ENCODE measurements around the gene PRM2. TPM values are rescaled to one million over a fixed set of nuclear protein-coding genes. Genes with fewer than 3 reads are reported as not detected.
A peak's percentile ranks its signal among the peaks of the same experiment; 100 is the strongest.

Gene PRM2
- total and polyA plus RNA-seq, 8 donors, result not detected

- H3K4me1 ChIP-seq, result peaks cover 4 to 59% of the 10 kb centered on the region in 2 donors
- DNase-seq (no peak), ATAC-seq (no peak)
- no peaks in the 10 kb centered on the region for H3K9me3 ChIP-seq
- intact Hi-C loops (cut with DNase I), result no loop called here
- no peak overlapping the region for H3K4me3 ChIP-seq
- H3K27me3 ChIP-seq, result no peaks in the 10 kb centered on the region
- no peaks in the 10 kb centered on the region for H3K36me3 ChIP-seq
- peak overlapping the region; percentile 2 to 38 for H3K27ac ChIP-seq
- TF ChIP-seq, protein P1, sequence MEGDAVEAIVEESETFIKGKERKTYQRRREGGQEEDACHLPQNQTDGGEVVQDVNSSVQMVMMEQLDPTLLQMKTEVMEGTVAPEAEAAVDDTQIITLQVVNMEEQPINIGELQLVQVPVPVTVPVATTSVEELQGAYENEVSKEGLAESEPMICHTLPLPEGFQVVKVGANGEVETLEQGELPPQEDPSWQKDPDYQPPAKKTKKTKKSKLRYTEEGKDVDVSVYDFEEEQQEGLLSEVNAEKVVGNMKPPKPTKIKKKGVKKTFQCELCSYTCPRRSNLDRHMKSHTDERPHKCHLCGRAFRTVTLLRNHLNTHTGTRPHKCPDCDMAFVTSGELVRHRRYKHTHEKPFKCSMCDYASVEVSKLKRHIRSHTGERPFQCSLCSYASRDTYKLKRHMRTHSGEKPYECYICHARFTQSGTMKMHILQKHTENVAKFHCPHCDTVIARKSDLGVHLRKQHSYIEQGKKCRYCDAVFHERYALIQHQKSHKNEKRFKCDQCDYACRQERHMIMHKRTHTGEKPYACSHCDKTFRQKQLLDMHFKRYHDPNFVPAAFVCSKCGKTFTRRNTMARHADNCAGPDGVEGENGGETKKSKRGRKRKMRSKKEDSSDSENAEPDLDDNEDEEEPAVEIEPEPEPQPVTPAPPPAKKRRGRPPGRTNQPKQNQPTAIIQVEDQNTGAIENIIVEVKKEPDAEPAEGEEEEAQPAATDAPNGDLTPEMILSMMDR (IDR thresholded peaks at IDR 0.05), result no peak
Measured at GRCh38 chr16:11310997-11311561, 34.8 kb upstream of the PRM2 start.

DNA sequence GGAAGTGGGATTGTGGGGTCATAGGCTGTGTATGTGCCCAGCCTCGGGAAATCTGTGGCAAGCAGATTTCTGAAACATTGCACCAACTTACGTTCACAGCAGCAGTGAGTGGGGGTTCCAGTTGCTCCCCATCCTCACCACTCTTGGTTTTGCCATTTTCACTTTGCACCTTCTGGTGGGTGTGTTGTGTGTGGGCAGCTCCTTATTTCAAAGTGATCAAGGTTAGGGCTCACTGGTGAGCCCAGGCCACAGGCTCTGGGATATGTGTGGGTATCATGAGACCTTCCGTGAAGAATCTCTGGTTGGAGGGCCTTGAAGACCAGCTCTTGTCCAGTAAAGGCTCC is 34.3 kb upstream of the PRM2 start:
- peak overlapping the region in 1 of 2 donors; percentile 38 for H3K27ac ChIP-seq
- intact Hi-C loops (cut with DNase I), result no loop called here
- no peaks in the 10 kb centered on the region for H3K27me3 ChIP-seq
- no peak overlapping the region for H3K4me3 ChIP-seq
- ATAC-seq (no peak), DNase-seq (no peak)
- no peaks in the 10 kb centered on the region for H3K9me3 ChIP-seq
- no peaks in the 10 kb centered on the region for H3K36me3 ChIP-seq
- peaks cover 4 to 60% of the 10 kb centered on the region in 2 donors for H3K4me1 ChIP-seq
- TF ChIP-seq, protein P1 (IDR thresholded peaks at IDR 0.05), result no peak

- Histone ChIP-seq H3K4me3 (no peak overlapping the region), H3K27ac (peak overlapping the region in 1 of 2 donors; percentile 38), H3K4me1 (peaks cover 4 to 66% of the 10 kb centered on the region in 2 donors), H3K36me3 (no peaks in the 10 kb centered on the region), H3K27me3 (no peaks in the 10 kb centered on the region), H3K9me3 (no peaks in the 10 kb centered on the region)
- TF ChIP-seq, protein P1 (IDR thresholded peaks at IDR 0.05), result no peak
- DNase-seq (no peak), ATAC-seq (no peak)
- intact Hi-C loops (cut with DNase I), result no loop called here
Measured at GRCh38 chr16:11309895-11310633, 33.8 kb upstream of the PRM2 start.

DNA sequence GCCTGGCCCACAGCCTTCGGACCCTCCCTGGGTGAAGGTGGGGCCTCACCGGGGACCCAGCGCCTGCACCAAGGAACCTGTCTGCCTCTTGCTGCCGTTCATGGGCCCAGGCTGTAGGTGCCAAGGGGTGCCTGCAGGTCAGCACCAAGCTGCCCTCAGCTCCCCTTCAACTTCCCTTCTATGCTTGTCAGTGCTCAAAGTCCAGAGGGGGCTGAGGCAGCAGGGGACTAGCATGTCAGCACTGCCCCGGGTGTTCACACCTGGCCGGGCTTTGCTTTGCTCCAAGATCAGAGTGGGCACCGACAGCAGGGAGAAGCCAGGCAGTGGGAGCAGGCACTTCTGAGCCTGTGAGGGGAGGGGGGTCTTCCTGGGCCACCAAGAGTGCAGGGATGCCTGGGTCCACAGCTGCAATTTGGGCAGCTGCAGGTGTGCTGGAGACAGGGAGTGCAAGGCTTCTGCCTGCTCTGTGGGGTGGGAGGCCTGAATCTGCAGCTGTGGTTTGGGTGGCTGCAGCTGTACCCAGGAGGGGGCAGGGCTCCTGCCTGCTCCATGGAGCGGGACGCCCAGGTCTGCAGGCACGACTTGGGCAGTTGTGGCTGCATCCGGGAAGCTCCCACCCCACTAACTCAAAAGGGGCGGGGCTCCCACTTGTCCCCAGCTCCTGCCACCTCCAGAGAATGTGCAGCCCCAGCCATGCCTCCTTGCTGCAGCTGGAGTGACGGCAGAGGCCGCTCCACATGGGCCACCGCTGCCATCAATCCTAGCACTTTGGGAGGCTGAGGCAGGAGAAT is 32.4 kb upstream of the PRM2 start:
- ATAC-seq (no peak), DNase-seq (no peak)
- Histone ChIP-seq H3K9me3 (no peaks in the 10 kb centered on the region), H3K4me3 (no peak overlapping the region), H3K27me3 (no peaks in the 10 kb centered on the region), H3K36me3 (no peaks in the 10 kb centered on the region), H3K27ac (peak overlapping the region; percentile 65 to 75), H3K4me1 (peaks cover 4 to 68% of the 10 kb centered on the region in 2 donors)
- intact Hi-C loops (cut with DNase I), result no loop called here
- TF ChIP-seq, protein P1 (IDR thresholded peaks at IDR 0.05), result no peak

Data from left lung (tissue), 10 donors.